Left lobe of liver (tissue), 2 donors: ENCODE measurements around the gene HES2. TPM values are rescaled to one million over a fixed set of nuclear protein-coding genes. Genes with fewer than 3 reads are reported as not detected.
"Not testable (repeated sequence)": the region's sequence is repeated elsewhere in the genome, so short reads cannot be mapped to it uniquely, and the experiment has no call there.

Experiments
- ATAC-seq: fragments of 200-7000 bp; cut with Tn5 transposase; one replicate; pipeline ENCODE4 v1.9.1; 2020; ENCODE audit warnings: mild to moderate bottlenecking, moderate library complexity
- DNase-seq: peaks from one replicate; pipeline ENCODE4 v3.0.0-alpha.2; 2020; ENCODE audit warnings: low spot score
- total RNA-seq: library from RNA; stranded (reverse); gene quantifications from one replicate; pipeline ENCODE4 v1.2.1, GENCODE V29; 2021
- donor health status: DM: no; HTN: no; CAD: no; lungs with moderate emphysema.
- donor health status: DM: no; HTN: yes; CAD: no.

HES2 gene
- total RNA-seq, 1 donor from 2014 or later: 0.13 TPM

DNA sequence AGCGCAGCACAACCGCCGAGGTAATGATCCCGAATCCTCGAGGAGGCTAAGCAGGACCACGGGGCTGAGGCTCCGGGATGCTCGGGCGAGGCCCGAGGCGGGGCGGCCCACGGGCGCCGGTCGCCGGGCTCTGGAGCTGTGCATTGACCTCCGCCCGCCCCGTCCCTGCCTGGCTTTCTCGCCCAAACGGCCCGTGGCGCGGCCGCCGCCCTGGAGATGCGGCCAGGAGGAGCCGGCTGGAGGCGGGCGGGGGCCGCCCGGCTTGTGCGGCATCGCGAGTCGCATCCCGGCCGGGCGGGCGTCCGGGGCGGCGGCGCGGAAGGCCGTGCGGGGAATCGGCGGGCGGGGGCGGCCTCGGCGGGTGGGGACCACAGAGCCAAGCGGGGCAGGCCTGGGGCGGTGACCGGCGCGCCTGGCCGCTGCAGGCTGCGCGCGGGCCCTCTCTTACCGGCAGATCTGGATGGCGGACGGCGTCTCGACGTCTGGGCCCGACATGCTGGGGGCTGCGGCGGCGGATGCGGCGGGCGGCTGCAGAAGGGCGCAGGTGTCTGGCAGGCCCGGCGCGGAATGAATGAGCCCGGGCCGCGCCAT, 26.8 kb downstream of the HES2 start:
- ATAC-seq (no peak), DNase-seq (no peak)

DNA sequence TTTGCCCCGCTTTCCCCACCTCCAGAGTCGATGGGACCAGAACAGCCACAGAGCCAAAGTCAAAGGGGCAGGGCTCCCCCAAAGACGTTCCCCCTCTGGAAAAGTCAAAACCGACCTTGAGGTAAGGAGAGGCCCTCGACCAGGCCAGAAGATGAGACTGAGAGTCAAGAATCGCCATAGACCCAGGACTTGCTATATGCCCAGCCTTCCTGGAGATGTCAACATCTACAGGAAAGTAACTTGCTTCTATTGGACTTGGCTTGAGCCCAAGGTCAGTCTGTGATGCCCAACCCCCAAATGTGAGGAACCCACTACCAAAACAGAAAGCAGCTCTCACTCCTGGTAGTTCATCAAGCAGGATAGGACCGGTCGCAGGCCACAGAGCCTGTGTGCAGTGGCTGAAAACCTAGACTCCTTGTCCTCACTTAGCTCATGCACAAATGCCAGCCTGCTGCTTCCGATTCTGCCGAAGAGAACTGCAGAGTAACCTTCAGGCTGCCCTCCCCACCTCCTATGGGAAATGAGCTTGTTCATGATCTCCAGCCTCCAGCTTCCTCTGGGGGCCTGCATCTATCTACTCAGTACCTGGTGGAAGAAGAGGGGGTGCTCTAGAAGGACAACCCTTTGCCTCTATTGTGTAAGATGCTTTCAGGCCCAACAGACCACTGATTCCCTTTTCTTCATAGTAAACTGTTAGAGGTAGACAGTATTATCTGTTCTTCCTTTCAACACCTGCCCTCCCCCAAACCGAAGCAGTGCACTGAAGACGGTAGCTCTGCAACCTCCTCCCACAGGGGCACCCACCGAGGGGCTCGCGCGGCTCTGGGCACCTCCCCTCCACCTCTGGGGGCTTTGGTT, 27.5 kb downstream of the HES2 start:
- ATAC-seq (no peak), DNase-seq (no peak)

DNA sequence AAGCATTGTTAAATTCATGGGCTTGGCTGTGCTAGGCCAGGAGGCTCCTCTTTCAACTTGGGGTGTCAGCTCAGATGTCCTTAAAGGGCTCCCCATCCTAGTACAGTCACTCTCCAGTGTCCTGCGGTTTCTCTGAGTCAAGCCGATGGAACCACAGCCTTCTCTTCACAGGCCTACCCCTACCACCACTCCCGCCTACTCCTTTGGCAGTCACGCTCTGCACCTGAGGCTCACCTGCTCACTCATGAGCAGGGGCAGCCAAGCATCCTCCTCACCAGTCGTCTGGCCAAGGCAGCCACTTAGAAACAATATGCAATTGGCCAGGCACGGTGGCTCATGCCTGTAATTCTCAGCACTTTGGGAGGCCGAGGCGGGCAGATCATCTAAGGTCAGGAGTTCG, 29.7 kb downstream of the HES2 start:
- DNase-seq (no peak), ATAC-seq (no peak)

DNA sequence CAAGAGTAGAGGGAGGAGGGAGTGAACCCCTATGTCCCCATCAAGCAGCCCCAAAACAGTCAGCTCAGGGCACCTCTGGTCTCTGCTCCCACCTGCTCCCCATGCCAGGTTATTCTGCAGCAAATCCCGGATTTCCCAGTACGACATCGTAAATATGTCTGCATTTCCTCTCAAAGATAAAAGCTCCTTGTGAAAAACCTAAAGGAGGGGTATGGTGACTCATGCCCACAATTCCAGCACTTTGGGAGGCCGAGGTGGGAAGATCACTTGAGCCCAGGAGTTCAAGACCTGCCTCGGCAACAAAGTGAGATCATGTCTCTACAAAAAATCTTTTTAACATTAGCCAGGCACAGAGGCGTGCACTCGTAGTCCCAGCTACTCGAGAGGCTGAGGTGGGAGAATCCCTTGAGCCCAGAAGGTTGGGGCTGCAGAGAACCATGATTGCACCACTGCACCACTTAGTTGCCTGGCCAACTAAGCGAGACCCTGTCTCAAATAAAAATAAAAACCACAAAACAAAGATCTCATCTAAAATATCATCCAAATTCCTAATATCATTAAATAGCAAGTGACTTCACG, 33.3 kb downstream of the HES2 start:
- ATAC-seq: no peak
- no peak for DNase-seq

DNA sequence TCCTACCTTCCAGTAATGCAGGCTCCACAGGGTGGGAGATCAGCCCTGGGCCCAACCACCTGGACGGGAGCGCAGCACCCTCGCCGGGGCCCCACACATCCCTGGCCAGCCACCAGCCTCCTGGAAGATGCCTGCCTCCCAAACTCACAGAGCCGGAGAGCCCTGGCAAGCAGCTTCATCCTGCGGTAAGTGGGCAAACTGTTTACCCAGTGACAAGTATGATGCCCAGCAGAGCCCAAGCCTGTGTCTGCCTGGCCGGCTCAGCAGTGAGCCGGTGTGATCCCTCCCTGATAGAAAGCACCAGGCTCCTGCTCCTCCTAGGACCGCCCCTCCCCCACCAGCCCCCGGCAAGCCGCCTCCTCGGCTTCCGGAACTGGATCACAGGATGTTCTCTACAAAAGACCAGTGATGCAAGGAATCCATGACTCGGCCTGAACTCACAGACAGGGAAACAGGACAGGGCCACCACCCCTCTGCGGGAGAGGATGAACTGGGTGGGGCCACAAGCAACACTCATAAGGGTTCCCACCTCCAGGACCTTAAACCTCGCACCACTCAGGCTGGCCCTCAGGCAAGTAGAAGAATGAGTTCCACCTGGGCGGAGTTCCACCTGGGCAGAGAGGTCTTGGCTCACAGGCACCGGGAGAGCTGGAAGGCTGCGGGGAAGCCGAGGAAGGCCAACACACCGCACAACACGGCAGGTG, 34.1 kb downstream of the HES2 start:
- ATAC-seq: no peak
- DNase-seq: no peak

DNA sequence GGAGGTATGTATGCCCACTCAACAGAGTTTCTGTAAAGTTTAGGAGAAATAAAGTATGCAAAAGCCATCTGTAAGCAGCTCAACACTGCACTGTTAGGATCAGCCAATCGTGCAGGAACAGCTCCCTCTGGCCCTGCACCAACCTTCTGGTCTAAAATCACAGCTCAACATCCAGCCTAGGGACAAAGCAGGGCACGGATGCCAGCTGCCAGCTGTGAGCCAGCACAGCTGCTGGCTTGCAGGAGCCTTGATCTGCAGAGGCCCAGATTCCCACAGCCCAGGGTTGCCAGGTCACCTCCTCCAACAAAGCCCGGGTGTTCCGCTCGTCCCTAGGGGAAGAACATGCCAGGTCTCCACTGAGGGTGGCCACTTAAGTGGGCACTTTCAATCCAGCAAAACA, 34.8 kb downstream of the HES2 start:
- DNase-seq: no peak
- ATAC-seq: peak; percentile 15

DNA sequence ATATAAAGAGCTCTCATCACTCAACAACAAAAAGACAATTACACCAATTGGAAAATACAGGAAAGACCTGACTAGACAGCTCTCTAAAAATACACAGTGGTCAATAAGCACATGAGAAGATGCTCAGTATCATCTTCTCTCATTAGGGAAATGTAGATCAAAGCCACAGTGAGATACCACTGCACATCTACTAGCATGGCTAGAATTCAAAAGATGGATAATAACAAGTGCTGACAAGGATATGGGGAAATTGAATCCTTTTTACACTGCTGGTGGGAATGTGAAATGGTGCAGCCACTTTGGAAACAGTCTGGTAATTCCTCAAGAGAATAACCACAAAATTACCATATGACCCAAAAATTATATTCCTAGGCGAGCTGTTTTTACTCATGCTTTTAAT, 35.6 kb downstream of the HES2 start:
- ATAC-seq: no peak
- DNase-seq: no peak

DNA sequence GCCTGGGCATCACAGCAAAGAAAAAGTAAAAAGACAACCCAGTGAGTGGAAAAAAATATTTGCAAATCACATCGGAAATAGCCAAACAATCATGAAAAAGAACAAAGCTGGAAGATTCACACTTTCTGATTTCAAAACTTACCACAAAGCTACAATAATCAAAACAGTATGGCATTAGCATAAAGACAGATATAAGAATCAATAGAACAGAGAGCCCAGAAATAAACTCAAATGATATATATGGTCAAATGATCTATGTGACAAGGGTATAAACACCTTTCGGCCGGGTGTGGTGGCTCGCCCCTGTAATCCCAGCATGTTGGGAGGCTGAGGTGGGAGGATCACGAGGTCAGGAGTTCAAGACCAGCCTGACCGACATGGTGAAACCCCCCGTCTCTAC, 39.7 kb downstream of the HES2 start:
- DNase-seq: no peak
- ATAC-seq: no peak

DNA sequence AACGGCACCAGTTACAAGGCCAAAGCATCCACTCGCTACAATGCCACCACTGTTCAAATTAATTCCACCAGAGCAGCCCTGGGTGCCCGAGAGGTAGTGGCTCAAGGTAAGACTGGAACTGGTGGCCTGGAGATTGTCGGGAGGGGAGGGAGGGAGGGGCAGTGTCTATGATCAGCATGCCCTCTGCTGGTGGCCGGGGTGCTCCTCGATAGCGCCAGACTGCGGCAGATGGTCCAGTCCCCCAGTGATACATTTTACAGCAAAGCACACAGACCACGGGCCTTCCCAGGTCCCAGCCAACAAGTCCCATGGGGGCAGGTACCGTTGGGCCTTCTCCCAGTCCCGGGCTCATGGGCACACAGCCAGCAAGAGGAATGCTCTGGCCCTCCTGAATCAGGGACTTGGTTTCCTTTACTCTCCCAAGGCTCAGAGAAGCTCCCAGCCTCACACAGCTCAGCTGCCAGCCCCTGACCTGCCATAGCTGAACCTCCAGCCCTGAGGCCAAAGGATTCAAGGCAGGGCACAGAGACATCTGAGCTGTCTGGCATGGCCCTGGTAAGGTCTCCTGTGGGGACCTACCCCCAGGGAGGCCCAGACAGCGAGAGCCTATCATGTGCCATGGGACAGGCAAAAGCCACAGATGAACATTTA, 41.5 kb downstream of the HES2 start:
- ATAC-seq (no peak), DNase-seq (no peak)

DNA sequence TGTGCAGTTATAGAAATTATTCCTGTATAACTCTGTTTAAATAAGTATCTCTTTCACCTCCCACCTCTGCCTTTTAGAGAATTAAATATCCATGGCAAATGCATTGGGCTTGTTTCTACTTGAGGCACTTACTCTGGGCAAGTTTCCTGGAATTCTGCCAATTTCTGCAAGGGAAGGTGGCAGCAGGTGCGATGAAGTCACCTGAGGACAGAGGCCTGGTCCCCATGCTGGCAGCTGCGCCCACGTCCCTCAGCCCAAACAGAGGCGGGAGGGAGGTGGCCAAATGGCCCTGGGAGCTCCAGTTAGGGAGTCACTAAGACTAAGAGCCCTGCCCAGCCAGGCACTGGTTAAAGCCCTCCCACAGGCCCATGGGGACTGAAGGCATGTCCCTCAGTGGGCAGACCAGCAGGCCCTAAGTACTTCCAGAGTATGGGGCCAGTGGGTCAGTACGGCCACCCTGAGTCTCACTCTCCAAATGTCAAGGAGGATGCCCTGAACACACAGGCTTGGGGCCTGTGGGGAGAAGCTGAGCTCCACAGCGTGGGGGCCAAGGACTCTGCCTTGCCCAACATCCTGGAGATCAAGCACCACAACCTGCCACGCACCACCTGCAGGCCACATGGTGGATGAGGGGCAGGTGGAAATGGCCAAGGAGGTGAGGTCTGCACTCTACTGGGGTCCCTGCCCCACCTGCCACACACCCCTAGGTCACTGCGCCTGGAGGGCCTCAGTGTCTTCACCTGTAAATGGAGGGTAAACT, 45.6 kb downstream of the HES2 start:
- ATAC-seq (peak; percentile 41), DNase-seq (no peak)

DNA sequence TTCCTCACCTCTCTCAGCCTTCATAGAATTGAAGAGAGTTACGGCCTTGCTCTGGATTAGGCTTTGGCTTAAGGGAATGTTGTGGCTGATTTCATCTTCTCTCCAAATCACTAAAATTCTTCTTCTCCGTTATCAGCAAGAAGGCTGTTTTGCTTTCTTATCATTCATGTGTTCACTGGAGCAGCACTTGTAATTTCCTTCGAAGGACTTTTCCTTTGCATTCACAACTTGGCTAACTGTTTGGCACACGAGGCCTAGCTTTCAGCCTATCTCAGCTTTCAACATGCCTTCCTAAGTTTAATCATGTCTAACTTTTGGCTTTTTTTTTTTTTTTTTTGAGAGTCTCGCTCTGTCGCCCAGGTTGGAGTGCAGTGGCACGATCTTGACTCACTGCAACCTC, 47.5 kb downstream of the HES2 start:
- not testable (repeated sequence) for ATAC-seq, DNase-seq

DNA sequence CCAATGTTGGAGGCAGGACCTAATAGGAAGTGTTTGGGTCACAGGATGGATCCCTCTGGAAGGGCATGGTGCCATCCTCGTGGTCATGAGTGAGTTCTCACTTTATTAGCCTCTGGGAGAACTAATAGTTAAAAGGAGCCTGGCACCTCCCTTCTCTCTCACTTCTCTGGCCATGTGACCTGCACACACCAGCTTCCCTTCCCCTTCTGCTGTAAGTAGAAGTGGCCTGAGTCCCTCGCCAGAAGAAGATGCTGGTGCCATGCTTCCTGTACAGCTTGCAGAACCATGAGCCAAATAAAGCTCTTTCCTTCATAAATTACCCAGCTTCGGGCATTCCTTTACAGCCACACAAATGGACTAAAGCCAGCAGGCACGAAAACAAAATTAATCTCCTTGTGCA, 49.7 kb downstream of the HES2 start:
- no peak for ATAC-seq
- no peak for DNase-seq

DNA sequence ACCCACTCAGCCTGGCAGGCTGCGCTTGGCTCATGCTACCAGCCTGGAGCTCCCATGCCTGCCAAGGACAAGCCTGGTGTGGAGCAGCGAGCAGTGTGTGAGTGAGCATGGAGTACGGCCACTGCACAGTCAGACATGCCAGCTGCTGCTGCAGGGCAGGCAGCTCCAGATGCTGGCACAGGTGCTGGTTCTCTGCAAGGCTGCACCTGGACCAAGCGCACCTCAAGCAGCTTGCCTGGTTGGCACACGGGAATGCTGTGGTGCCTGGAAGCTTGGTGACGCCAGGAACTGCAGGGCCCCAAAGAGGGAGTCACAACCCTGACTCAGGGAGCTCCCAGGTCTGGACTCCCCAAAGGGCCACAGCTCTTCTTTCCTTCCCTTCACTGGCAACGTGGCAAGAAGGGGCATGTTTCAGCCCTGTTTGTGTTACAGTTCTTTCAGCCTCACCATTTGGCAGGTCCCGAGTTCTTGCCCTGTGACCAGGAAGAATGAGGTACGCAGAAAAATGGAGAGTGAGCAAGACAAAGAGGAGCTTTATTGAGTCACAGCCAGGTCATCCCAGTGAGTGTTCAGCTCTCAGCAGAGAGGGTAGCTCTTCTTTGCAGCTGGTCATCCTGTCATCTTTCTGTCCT, 52.2 kb downstream of the HES2 start:
- peak; percentile 68 for DNase-seq
- ATAC-seq: peak; percentile 95

DNA sequence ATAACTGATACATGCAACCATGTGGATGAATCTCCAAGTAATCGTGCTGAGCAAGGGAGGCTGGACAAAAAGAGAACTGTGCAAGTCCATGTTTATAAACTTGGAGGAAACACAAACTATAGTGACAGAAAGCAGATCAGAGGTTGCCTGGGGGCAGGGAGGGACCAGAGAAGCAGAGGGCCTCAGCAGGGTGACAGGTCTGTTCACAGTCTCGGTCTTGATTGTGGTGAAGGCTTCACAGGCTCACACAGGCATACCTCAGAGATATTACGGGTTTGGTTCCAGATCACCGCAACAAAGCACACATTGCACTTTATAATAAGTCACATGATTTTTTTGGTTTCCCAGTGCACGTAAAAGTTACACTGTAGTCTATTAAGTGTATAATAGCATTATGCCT, 54.7 kb downstream of the HES2 start:
- DNase-seq (no peak), ATAC-seq (no peak)

DNA sequence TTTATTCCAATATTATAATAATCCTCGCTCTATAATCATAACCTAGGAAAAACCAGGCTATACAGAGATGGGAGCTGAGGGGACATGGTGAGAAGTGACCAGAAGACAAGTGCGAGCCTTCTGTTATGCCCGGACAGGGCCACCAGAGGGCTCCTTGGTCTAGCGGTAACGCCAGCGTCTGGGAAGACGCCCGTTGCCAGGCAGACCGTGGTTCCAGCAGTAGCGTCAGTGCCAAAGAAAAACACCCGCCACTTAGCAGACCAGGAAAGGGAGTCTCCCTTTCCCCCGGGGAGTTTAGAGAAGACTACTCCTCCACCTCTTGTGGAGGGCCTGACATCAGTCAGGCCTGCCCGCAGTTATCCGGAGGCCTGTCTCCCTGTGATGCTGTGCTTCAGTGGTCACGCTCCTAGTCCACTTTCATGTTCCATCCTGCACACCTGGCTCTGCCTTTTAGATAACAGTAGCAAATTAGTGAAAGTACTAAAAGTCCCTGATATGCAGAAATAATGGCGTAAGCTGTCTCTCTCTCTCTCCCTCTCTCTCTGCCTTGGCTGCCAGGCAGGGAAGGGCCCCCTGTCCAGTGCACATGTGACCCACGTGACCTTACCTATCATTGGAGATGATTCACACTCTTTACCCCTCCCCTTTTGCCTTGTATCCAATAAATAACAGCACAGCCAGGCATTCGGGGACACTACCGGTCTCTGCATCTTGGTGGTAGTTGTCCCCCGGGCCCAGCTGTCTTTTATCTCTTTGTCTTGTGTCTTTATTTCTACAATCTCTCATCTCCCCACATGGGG, 56.4 kb downstream of the HES2 start:
- DNase-seq: peak; percentile 71
- not testable (repeated sequence) for ATAC-seq
